Neural crest cell (in vitro differentiated cells): ENCODE measurements around the gene TMEM138. TPM values are rescaled to one million over a fixed set of nuclear protein-coding genes. Genes with fewer than 3 reads are reported as not detected.

Source experiments
- DNase-seq: peaks from one replicate; pipeline ENCODE4 v3.0.0; 2021; ENCODE audit warnings: low read depth, mixed read lengths, low spot score
- H3K27ac Mint-ChIP-seq: one replicate; pipeline ENCODE4 v1.8.0; 2021; ENCODE audit warnings: mild to moderate bottlenecking, mixed read lengths; ENCODE audit not compliant: unreplicated experiment
- H3K27me3 Mint-ChIP-seq: 2 replicates; pipeline ENCODE4 v1.8.0; 2021; ENCODE audit warnings: low read depth, mild to moderate bottlenecking, mixed read lengths
- H3K36me3 Mint-ChIP-seq: 2 replicates; pipeline ENCODE4 v1.8.0; 2021; ENCODE audit warnings: low read depth, mild to moderate bottlenecking, mixed read lengths
- H3K4me1 Mint-ChIP-seq: 2 replicates; pipeline ENCODE4 v1.8.0; 2021; ENCODE audit warnings: mixed read lengths
- H3K4me3 Mint-ChIP-seq: one replicate; pipeline ENCODE4 v1.8.0; 2021; ENCODE audit warnings: mild to moderate bottlenecking, mixed read lengths
- H3K9me3 Mint-ChIP-seq: 2 replicates; pipeline ENCODE4 v1.8.0; 2021; ENCODE audit warnings: mixed read lengths
- CTCF ChIP-seq: fragments of 200-600 bp; sonication (generic); conservative IDR thresholded peaks from 2 replicates; pipeline ENCODE4 v1.5.0; 2021; ENCODE audit warnings: antibody characterized with exemption, mild to moderate bottlenecking
- long read RNA-seq: library from polyadenylated mRNA; unstranded; transcript quantifications from one replicate; pipeline ENCODE4 v2.0.0, GENCODE V29; 2020
- total RNA-seq: library from RNA; stranded (reverse); gene quantifications from 2 replicates; pipeline ENCODE4 v1.2.1, GENCODE V29; 2021

TMEM138 gene
- 47.8 and 52.6 TPM in 2 replicates for total RNA-seq
- long read RNA-seq, transcript TMEM138-201 (5 exons, 1,848 nt), result major isoform, 7 of 21 reads
- long read RNA-seq, transcript TMEM138-205 (4 exons, 1,134 nt), result minor isoform, 5 of 21 reads
- long read RNA-seq, partial matches to known transcripts, result 1 of 21 reads
- long read RNA-seq, other reads (novel, unspliced or antisense), result 8 of 21 reads

- Mint-ChIP-seq H3K9me3 (no peaks in the 10 kb centered on the region), H3K36me3 (peaks cover 2% of the 10 kb centered on the region), H3K4me1 (peaks cover 36% of the 10 kb centered on the region), H3K27ac (peak within 1 kb of the TSS; percentile 99), H3K4me3 (peak within 1 kb of the TSS; percentile 100), H3K27me3 (no peaks in the 10 kb centered on the region)
- TF ChIP-seq CTCF, result no peak
- DNase-seq, result peak; percentile 83
Measured at GRCh38 chr11:61361741-61362541, at the start of gene TMEM138, which contains the start of gene CYB561A3. Gene TMEM138 (plus strand): TSS chr11:61362374. CDS start chr11:61364391, 2,017 bp downstream. Gene CYB561A3 (minus strand): TSS chr11:61361882. CDS start chr11:61356713, 5,169 bp downstream.

- Mint-ChIP-seq H3K27ac (no peak overlapping the region), H3K36me3 (peaks cover 13% of the 10 kb centered on the region), H3K27me3 (no peaks in the 10 kb centered on the region), H3K4me3 (no peak overlapping the region), H3K4me1 (no peaks in the 10 kb centered on the region), H3K9me3 (no peaks in the 10 kb centered on the region)
- no peak for TF ChIP-seq CTCF
- DNase-seq, result no peak
Measured at GRCh38 chr11:61315260-61315659, 46.9 kb upstream of the TMEM138 start.

GRCh38 chr11:61325649-61326414, 36.3 kb upstream of the TMEM138 start:
- Mint-ChIP-seq H3K27ac (no peak overlapping the region), H3K9me3 (no peaks in the 10 kb centered on the region), H3K27me3 (no peaks in the 10 kb centered on the region), H3K36me3 (peaks cover 17% of the 10 kb centered on the region), H3K4me3 (no peak overlapping the region), H3K4me1 (peaks cover 2% of the 10 kb centered on the region)
- no peak for TF ChIP-seq CTCF
- DNase-seq, result no peak

- Mint-ChIP-seq H3K27ac (no peak overlapping the region), H3K27me3 (no peaks in the 10 kb centered on the region), H3K4me1 (peaks cover 20% of the 10 kb centered on the region), H3K4me3 (no peak overlapping the region), H3K36me3 (peaks cover 12% of the 10 kb centered on the region), H3K9me3 (no peaks in the 10 kb centered on the region)
- no peak for DNase-seq
- no peak for TF ChIP-seq CTCF
Measured at GRCh38 chr11:61327669-61328071, 34.5 kb upstream of the TMEM138 start.

- H3K4me3 Mint-ChIP-seq, result peak overlapping the region; percentile 52
- H3K4me1 Mint-ChIP-seq, result peaks cover 21% of the 10 kb centered on the region
- H3K27ac Mint-ChIP-seq, result no peak overlapping the region
- TF ChIP-seq CTCF, result no peak
- H3K36me3 Mint-ChIP-seq, result peaks cover 12% of the 10 kb centered on the region
- no peak for DNase-seq
- H3K27me3 Mint-ChIP-seq, result no peaks in the 10 kb centered on the region
- no peaks in the 10 kb centered on the region for H3K9me3 Mint-ChIP-seq
Measured at GRCh38 chr11:61328351-61328750, 33.8 kb upstream of the TMEM138 start.
